Kidney (tissue), 14 donors: ENCODE data around the gene OR10G3. TPM values are rescaled to one million over a fixed set of nuclear protein-coding genes. Genes with fewer than 3 reads are reported as not detected.

Experiments used
- DNase-seq, 5 donors: peaks; one replicate each; pipeline ENCODE4 v3.0.0-alpha.2; 2013 to 2020
- FAIRE-seq: peaks from 2 replicates; lab custom pipeline; 2012; peaks lifted over from hg19 to GRCh38; lab: Jason Lieb, UNC
- H3K27ac ChIP-seq, 2 donors: one replicate each; pipeline ENCODE4 v1.7.0; 2013; ENCODE audit warnings: low read depth in 2 of 2, low read length in 2 of 2, inconsistent platforms in 1 of 2
- H3K27me3 ChIP-seq: one replicate; pipeline ENCODE4 v1.7.1; 2013; ENCODE audit warnings: low read length, inconsistent platforms; ENCODE audit not compliant: control insufficient read depth, insufficient read depth
- H3K36me3 ChIP-seq, 3 donors: one replicate each; pipeline versions ENCODE4 v1.7.0 to v1.7.1; 2013; ENCODE audit warnings: low read length in 3 of 3, control low read depth in 1 of 3, inconsistent platforms in 1 of 3; ENCODE audit not compliant: insufficient read depth in 3 of 3, control insufficient read depth in 2 of 3
- H3K4me1 ChIP-seq, 3 donors: one replicate each; pipeline versions ENCODE4 v1.7.0 to v1.7.1; 2013; ENCODE audit warnings: low read length in 3 of 3, inconsistent platforms in 1 of 3, low read depth in 1 of 3; ENCODE audit not compliant: control insufficient read depth in 2 of 3, insufficient read depth in 2 of 3
- H3K4me3 ChIP-seq, 3 donors: one replicate each; pipeline versions ENCODE4 v1.7.0 to v1.8.1; 2013; ENCODE audit warnings: low read length in 3 of 3, control low read depth in 1 of 3, inconsistent platforms in 1 of 3
- H3K9ac ChIP-seq, 3 donors: one replicate each; pipeline versions ENCODE4 v1.7.0 to v1.7.1; 2013; ENCODE audit warnings: low read length in 3 of 3, control low read depth in 1 of 3, inconsistent platforms in 1 of 3
- H3K9me3 ChIP-seq, 3 donors: one replicate each; pipeline versions ENCODE4 v1.7.0 to v1.7.1; 2013; ENCODE audit warnings: low read length in 3 of 3, control low read depth in 1 of 3, inconsistent platforms in 1 of 3; ENCODE audit not compliant: control insufficient read depth in 2 of 3, insufficient read depth in 1 of 3
- intact Hi-C: fragments of 100-400 bp; cut with DNase I; formaldehyde crosslinking; loops from one replicate; pipeline ENCODE4 v1.11.1; 2022
- polyA plus RNA-seq: library from polyadenylated mRNA; stranded (reverse); fragments of 350-450 nt; fragmentation: Illumina TruSeq; extraction: RNeasy Lipid Tissue Mini Kit (QIAGEN cat#74804); gene quantifications from one replicate; pipeline ENCODE4 v1.2.3, GENCODE V29; 2014; ENCODE audit warnings: low read depth, low replicate concordance; ENCODE audit not compliant: insufficient read depth
- total RNA-seq: library from RNA; stranded (reverse); fragmentation: NEBNext Ultra II Directional; extraction: Animal tissue kit (Norgen Biotek cat#: 25700); gene quantifications from one replicate; pipeline ENCODE4 v1.2.1, GENCODE V29; 2021
- TF ChIP-seq, protein P1 (sequence below): IDR thresholded peaks from 3 replicates; pipeline ENCODE4 v1.5.1; 2012; ENCODE audit warnings: mild to moderate bottlenecking, moderate library complexity, borderline replicate concordance; ENCODE audit not compliant: insufficient read depth; ENCODE audit errors: extremely low read depth
- donor health status: control.
- donor health status: control.
- donor health status: control.
- donor health status: control.
- donor health status: control.
- donor health status: DM: yes; HTN: yes; CAD: no.
- donor health status: Normal renal cell carcinoma (clear cell type).

The OR10G3 gene
- total and polyA plus RNA-seq, 2 donors from 2014 or later = not detected

DNA sequence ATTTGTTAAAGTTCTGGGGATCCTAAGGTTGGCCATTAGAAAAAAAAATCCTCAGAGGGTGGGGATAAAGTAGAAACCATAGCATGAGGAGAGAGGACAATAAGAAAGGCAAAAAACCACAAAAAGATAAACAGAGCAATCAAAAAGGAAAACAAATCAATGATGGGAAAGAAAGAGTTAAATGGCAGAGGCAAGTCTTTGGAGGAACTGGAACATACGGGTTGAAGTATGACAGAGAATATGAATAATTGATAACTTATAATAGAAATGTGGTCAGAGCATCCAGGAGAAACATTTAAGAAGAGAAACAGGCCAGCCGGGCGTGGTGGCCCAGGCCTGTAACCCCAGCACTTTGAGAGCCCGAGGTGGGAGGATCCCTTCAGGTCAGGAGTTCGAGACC is 35.9 kb downstream of the OR10G3 start:
- intact Hi-C loops = no loop called here
- Histone ChIP-seq H3K36me3 (no peaks in the 10 kb centered on the region), H3K9me3 (no peaks in the 10 kb centered on the region), H3K27ac (no peak overlapping the region), H3K27me3 (no peaks in the 10 kb centered on the region), H3K4me3 (no peak overlapping the region), H3K4me1 (no peaks in the 10 kb centered on the region), H3K9ac (no peak overlapping the region)
- FAIRE-seq (no peak), DNase-seq (no peak)
- TF ChIP-seq, protein P1, sequence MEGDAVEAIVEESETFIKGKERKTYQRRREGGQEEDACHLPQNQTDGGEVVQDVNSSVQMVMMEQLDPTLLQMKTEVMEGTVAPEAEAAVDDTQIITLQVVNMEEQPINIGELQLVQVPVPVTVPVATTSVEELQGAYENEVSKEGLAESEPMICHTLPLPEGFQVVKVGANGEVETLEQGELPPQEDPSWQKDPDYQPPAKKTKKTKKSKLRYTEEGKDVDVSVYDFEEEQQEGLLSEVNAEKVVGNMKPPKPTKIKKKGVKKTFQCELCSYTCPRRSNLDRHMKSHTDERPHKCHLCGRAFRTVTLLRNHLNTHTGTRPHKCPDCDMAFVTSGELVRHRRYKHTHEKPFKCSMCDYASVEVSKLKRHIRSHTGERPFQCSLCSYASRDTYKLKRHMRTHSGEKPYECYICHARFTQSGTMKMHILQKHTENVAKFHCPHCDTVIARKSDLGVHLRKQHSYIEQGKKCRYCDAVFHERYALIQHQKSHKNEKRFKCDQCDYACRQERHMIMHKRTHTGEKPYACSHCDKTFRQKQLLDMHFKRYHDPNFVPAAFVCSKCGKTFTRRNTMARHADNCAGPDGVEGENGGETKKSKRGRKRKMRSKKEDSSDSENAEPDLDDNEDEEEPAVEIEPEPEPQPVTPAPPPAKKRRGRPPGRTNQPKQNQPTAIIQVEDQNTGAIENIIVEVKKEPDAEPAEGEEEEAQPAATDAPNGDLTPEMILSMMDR = no peak

DNA sequence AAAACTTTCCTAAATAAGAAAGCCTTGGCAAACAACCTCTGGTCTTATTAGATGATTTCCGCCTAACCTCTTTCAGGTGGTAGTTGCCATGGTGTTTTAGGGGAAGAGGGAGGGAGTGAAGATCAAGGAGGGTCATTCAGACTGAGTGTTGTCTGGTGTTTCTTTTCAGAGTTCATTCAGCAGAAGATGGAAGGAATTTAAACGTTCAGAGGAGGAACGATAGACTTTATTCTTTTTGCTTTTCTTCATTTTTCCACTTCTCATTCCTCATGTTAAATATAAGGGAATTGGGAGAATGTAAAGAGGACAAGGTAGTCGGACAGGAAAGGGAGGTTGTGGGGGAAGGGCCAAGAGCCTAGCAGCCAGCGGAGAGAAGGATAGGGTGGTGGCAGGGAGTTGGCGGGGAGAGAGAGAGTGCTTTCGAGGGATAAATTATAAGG is 36.3 kb downstream of the OR10G3 start:
- DNase-seq (peak in 3 of 5 donors; percentile 26 to 66 (median 63)), FAIRE-seq (no peak)
- Histone ChIP-seq H3K27ac (no peak overlapping the region), H3K36me3 (no peaks in the 10 kb centered on the region), H3K4me1 (no peaks in the 10 kb centered on the region), H3K27me3 (no peaks in the 10 kb centered on the region), H3K9me3 (no peaks in the 10 kb centered on the region), H3K4me3 (no peak overlapping the region), H3K9ac (no peak overlapping the region)
- intact Hi-C loops = no loop called here
- TF ChIP-seq, protein P1 = no peak

GRCh38 chr14:21541413-21542074 is 38.3 kb downstream of the OR10G3 start:
- TF ChIP-seq, protein P1 = no peak
- intact Hi-C loops = no loop called here
- no peak overlapping the region for H3K9ac ChIP-seq
- H3K36me3 ChIP-seq = no peaks in the 10 kb centered on the region
- H3K27ac ChIP-seq = no peak overlapping the region
- no peaks in the 10 kb centered on the region for H3K4me1 ChIP-seq
- no peaks in the 10 kb centered on the region for H3K27me3 ChIP-seq
- no peak for FAIRE-seq
- no peaks in the 10 kb centered on the region for H3K9me3 ChIP-seq
- no peak overlapping the region for H3K4me3 ChIP-seq
- DNase-seq = no peak
